KOPT-K1 (cell line): ENCODE results near the gene SFRP5.

Experiments used
- H3K27ac ChIP-seq: fragments of 200-600 bp; sonication (generic); 2 replicates; pipeline ENCODE4 v1.5.1; 2016; ENCODE audit warnings: antibody characterized with exemption, mild to moderate bottlenecking, low read depth, low read length; ENCODE audit not compliant: poor library complexity, severe bottlenecking
- H3K36me3 ChIP-seq: fragments of 200-600 bp; sonication (generic); 2 replicates; pipeline ENCODE4 v1.5.1; 2017; ENCODE audit warnings: antibody characterized with exemption, mild to moderate bottlenecking, low read length, moderate library complexity; ENCODE audit not compliant: insufficient read depth
- H3K9me3 ChIP-seq: fragments of 200-600 bp; sonication (generic); 2 replicates; pipeline ENCODE4 v1.5.1; 2017; ENCODE audit warnings: antibody characterized with exemption, low read length, mild to moderate bottlenecking; ENCODE audit not compliant: insufficient read depth, poor library complexity, severe bottlenecking

Gene SFRP5

DNA sequence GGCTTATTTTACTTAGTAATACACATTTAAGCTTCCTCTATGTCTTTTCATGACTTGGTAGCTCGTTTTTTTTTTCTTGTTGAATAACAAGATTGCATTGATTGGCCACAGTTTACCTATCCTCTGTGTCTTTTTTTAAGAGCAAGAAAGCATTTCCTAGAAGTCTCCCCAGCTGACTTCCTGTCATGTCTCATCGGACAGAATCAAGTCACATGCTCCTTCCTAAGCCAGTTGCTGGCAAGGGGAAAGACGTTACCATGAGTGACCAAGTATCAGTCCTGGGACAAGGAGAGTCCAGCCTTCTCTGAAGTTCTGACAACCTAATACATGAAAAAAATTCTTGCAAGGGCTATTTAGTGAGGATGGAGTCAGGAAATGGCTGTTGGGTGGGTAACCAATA is 24.9 kb upstream of the SFRP5 start:
- Histone ChIP-seq H3K36me3 (no peaks in the 10 kb centered on the region), H3K9me3 (peaks cover 26% of the 10 kb centered on the region), H3K27ac (no peak overlapping the region)

- Histone ChIP-seq H3K9me3 (peaks cover 26% of the 10 kb centered on the region), H3K27ac (no peak overlapping the region), H3K36me3 (no peaks in the 10 kb centered on the region)
Observed at GRCh38 chr10:97795886-97796285, 24.1 kb upstream of the SFRP5 start.

DNA sequence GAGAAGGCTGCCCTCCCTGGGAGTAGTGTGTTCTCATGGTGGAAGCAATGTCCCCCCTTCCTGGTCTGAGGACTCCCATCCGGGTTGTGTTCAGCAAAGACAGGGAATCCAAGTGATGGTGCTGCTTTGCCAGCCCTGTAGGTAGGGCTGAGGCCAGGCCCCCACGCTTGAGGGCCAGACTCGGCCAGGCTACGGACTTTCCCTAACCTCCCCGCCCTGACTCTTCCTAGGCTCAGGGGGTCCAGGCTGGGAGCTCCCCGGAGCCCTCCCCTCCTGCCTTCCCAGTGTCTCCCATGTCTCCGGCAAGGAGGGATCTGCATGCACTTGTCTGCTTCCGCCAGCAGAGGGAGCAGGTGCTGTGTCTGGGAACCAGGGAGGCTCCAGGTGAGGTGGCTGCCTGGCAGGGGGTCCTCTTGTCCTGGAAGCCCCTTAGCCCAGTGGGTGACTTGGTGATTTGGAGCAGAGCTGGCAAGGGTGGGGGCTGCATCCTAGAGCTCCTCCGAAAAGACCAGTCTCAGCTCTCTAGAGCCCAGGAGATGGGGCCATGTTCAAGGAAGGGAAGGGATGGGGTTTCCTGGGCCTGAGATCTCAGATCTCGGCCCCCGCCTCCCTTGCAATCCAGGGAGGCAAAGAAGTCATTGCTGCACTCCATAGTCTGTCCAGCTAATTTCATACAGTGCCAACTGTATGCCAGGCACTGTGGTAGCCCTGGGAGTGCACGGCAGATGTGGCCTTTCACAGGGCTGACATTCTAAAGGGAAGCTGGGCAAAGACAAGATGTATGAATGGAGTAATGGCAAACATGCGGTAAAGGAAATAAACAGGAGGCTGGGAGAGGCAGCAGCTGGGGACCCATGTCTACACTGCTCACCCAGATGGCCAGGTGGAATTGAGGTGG is 20.3 kb upstream of the SFRP5 start:
- Histone ChIP-seq H3K9me3 (no peaks in the 10 kb centered on the region), H3K27ac (no peak overlapping the region)

GRCh38 chr10:97789770-97790397 is 18.1 kb upstream of the SFRP5 start:
- no peaks in the 10 kb centered on the region for H3K36me3 ChIP-seq
- H3K27ac ChIP-seq, result no peak overlapping the region
- H3K9me3 ChIP-seq, result no peaks in the 10 kb centered on the region

More for the DNA sequence above, 20.3 kb upstream of the SFRP5 start:
- no peaks in the 10 kb centered on the region for H3K36me3 ChIP-seq

GRCh38 chr10:97788552-97789442 is 17.0 kb upstream of the SFRP5 start:
- Histone ChIP-seq H3K9me3 (no peaks in the 10 kb centered on the region), H3K27ac (no peak overlapping the region), H3K36me3 (no peaks in the 10 kb centered on the region)

GRCh38 chr10:97785731-97786130 is 13.9 kb upstream of the SFRP5 start:
- Histone ChIP-seq H3K36me3 (no peaks in the 10 kb centered on the region), H3K27ac (no peak overlapping the region), H3K9me3 (no peaks in the 10 kb centered on the region)

GRCh38 chr10:97785231-97785630 is 13.4 kb upstream of the SFRP5 start:
- Histone ChIP-seq H3K36me3 (no peaks in the 10 kb centered on the region), H3K9me3 (no peaks in the 10 kb centered on the region), H3K27ac (no peak overlapping the region)

DNA sequence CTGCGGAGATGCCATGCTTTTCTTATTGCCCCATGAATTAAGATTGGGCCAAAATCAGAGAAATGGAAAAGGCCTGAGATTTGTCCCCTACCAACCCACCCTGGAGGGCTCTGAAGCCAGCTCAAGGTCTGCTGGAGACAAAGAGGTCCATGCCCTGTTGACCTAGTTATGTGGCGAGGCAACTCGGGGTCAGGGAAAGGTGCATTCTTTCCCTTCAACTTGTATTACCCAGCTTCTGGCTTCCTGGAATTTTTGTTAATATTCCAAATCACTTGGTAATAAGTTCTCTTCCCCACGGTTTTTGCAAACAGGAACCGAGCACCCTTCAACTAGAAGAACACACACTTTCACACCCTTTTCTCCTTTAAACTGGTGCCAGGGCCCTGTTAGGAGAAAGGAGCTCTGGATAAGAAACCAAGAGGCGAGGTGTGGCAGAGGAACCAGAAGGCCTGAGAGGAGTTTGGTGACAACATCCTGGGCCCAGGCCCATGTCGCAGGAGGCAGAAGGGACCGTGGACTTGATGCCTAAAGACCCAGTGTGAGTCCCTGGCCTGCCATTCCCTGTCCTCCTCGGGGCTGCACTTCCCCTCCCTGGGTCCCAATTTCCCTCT is 12.5 kb upstream of the SFRP5 start:
- Histone ChIP-seq H3K27ac (no peak overlapping the region), H3K9me3 (no peaks in the 10 kb centered on the region), H3K36me3 (no peaks in the 10 kb centered on the region)

- no peak overlapping the region for H3K27ac ChIP-seq
- H3K36me3 ChIP-seq, result no peaks in the 10 kb centered on the region
- H3K9me3 ChIP-seq, result no peaks in the 10 kb centered on the region
Observed at GRCh38 chr10:97782455-97783228, 10.8 kb upstream of the SFRP5 start.

- no peaks in the 10 kb centered on the region for H3K36me3 ChIP-seq
- H3K27ac ChIP-seq, result no peak overlapping the region
- H3K9me3 ChIP-seq, result no peaks in the 10 kb centered on the region
Observed at GRCh38 chr10:97781618-97782331, 10.0 kb upstream of the SFRP5 start.

DNA sequence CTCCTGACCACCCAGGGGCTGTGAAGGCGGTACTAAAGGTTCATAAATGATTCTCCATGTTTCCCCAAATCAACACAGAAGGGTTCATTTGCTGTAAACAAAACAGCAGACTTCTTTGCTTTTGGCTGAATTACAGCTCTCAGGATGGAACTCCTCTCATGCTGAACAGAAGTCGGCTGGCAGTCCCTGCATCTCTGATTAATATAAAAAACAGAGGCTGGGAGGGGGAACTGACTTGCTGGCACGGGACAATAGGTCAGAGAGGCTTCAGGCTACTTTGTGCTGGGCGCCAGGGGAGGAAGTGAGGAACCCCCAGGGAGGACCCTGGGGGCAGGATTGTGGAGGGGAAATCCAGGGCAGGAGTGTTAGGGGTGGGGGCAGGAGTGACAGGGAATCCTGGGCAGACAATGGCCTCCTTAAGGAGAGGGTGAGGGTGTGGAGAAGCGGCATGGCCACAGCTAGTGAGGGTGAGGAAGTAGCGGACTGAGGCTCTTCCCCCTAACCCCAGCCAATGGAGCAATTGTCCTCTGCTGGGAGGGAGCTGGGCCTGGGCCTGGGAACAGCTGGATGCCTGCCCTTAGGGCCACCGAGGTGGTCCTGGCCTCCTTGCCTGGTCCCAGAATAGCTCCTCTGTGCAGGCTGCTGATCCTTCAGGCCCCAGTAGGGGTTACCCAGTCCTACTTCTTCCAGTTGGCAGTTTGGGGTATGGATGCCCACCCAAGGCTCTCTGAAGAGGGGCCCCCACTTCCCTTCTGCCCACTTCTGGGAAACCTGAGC is 9.2 kb upstream of the SFRP5 start:
- Histone ChIP-seq H3K9me3 (no peaks in the 10 kb centered on the region), H3K27ac (no peak overlapping the region), H3K36me3 (no peaks in the 10 kb centered on the region)

GRCh38 chr10:97779975-97780374 is 8.2 kb upstream of the SFRP5 start:
- Histone ChIP-seq H3K9me3 (no peaks in the 10 kb centered on the region), H3K36me3 (no peaks in the 10 kb centered on the region), H3K27ac (no peak overlapping the region)

GRCh38 chr10:97779492-97779891 is 7.7 kb upstream of the SFRP5 start:
- Histone ChIP-seq H3K9me3 (no peaks in the 10 kb centered on the region), H3K27ac (no peak overlapping the region), H3K36me3 (no peaks in the 10 kb centered on the region)
